GM12878 (cell line): ENCODE results near the gene CCDC6. TPM values are rescaled to one million over a fixed set of nuclear protein-coding genes. Genes with fewer than 3 reads are reported as not detected.
A peak's percentile ranks its signal among the peaks of the same experiment; 100 is the strongest.

Experiments
- BHLHE40 ChIP-seq, 2 experiments: fragments of 450-650 bp in 1 of 2; IDR thresholded peaks; 2 replicates each; pipeline ENCODE4 v1.6.1; 2011 to 2017; ENCODE audit warnings: low read depth in 2 of 2, borderline replicate concordance in 1 of 2, improper control_type of control experiment in 1 of 2, low read length in 1 of 2, mild to moderate bottlenecking in 1 of 2
- EGR1 ChIP-seq, 2 experiments: IDR thresholded peaks; 1 replicate in 1 of 2; 2 replicates in 1 of 2; pipeline ENCODE4 v1.6.1; 2011 to 2012; ENCODE audit warnings: low read depth in 2 of 2, low read length in 2 of 2, borderline replicate concordance in 1 of 2, mild to moderate bottlenecking in 1 of 2, moderate library complexity in 1 of 2
- IKZF1 ChIP-seq: fragments of 450-650 bp; conservative IDR thresholded peaks from 2 replicates; pipeline ENCODE4 v1.6.1; 2017; ENCODE audit warnings: antibody characterized with exemption, mild to moderate bottlenecking
- KDM1A ChIP-seq: fragments of 200-600 bp; sonication (generic); IDR thresholded peaks from 2 replicates; pipeline ENCODE4 v1.6.1; 2016; ENCODE audit warnings: borderline replicate concordance
- MEF2A ChIP-seq: IDR thresholded peaks from 2 replicates; pipeline ENCODE4 v1.6.1; 2011; ENCODE audit warnings: low read depth, mild to moderate bottlenecking, low read length, moderate library complexity; ENCODE audit not compliant: insufficient read depth
- NFXL1 ChIP-seq: fragments of 450-650 bp; IDR thresholded peaks from 2 replicates; pipeline ENCODE4 v1.6.1; 2017; ENCODE audit warnings: antibody characterized with exemption, mild to moderate bottlenecking, borderline replicate concordance
- NFYA ChIP-seq: IDR thresholded peaks from 2 replicates; pipeline ENCODE4 v1.6.1; 2011; ENCODE audit warnings: low read depth, mild to moderate bottlenecking, low read length, improper control_type of control experiment, borderline replicate concordance
- NR2F1 ChIP-seq: fragments of 450-650 bp; conservative IDR thresholded peaks from 2 replicates; pipeline ENCODE4 v1.6.1; 2017; ENCODE audit warnings: mild to moderate bottlenecking
- TAF1 ChIP-seq: IDR thresholded peaks from 2 replicates; pipeline ENCODE4 v1.6.1; 2011; ENCODE audit warnings: mild to moderate bottlenecking, low read depth, low read length, borderline replicate concordance
- YY1 ChIP-seq: IDR thresholded peaks from 2 replicates; pipeline ENCODE4 v1.6.1; 2011; ENCODE audit warnings: low read depth, mild to moderate bottlenecking, low read length
- ZSCAN29 ChIP-seq: fragments of 450-650 bp; IDR thresholded peaks from 2 replicates; pipeline ENCODE4 v1.6.1; 2017; ENCODE audit warnings: mild to moderate bottlenecking, moderate library complexity
- polyA plus RNA-seq, 11 experiments: library from polyadenylated mRNA; depleted of rRNA in 4 of 11; unstranded in 6 of 11; stranded (reverse) in 5 of 11; fragments of >200 nt; fragmentation: Nextera tagmentation in 4 of 11; fragmentation: Illumina TruSeq in 1 of 11; extraction: Ambion mirVana in 4 of 11; extraction: Trizol in 1 of 11; gene quantifications; 1 replicate in 1 of 11; 2 replicates in 10 of 11; pipeline versions ENCODE4 v1.2.1 to v1.2.3, GENCODE V29; 2011 to 2016; ENCODE audit warnings: inconsistent platforms in 2 of 11, missing spikeins in 2 of 11, low read depth in 1 of 11
- total RNA-seq, 4 experiments: library from RNA; depleted of rRNA in 3 of 4; stranded (reverse); fragments of >200 nt in 3 of 4; fragmentation: Illumina TruSeq in 1 of 4; extraction: Trizol in 1 of 4; gene quantifications; 2 replicates each; pipeline versions ENCODE4 v1.2.1 to v1.2.3, GENCODE V29; 2013 to 2021
- TF ChIP-seq, protein P1 (sequence below): IDR thresholded peaks from 2 replicates; pipeline ENCODE4 v1.6.1; 2011; ENCODE audit warnings: borderline replicate concordance, low read depth, mild to moderate bottlenecking, moderate library complexity, mixed read lengths, low read length; ENCODE audit not compliant: insufficient read depth; ENCODE audit errors: extremely low read length

The CCDC6 gene
- total and polyA plus RNA-seq, 10 of the 15 experiments (the other 5 are each of a cell fraction or from before 2014, with no cell fraction given): 11.8 to 46.2 (median 26.7) TPM

DNA sequence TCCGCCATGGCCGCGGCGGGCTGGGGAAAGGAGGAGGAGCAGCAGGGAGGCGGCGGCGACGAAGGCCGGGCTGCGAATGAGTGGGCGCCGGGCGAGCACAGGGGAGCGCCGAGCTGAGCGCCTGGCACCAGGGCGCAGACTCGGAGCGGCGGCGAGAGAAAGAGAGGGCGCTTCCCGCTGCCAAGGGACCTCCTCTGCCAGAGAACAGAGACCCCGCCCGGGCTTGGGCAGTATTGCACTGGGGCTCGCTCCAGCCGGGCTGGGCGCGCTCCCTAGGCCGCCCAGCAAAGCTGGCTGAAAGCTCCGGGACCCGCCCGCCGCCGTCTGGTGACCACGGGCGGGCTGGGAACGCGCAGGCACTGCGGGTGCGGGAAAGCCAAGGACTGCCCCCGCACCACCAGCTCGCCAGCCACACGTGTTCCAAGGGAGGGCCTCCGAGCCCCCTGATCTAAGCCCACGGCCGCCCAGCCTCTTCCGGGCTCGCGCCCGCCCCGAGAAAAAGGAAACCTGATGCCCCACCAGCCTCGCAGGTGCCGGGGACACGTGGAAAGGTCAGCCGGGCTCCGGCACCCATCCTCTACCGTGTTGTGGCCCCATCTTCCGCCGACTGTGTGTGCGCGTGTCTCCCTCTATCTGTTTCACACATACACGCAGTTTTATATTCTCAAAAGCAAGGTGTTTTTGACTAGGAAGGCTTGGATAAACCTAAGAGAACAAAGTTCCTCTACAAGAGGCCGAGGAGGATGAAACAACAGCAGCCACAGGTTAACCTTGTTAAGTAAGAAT is at the start of gene CCDC6 (continued):
- TF ChIP-seq YY1 (peak; percentile 93), ZSCAN29 (no peak), BHLHE40 (IDR thresholded peaks at IDR 0.05; ENCODE audit: borderline replicate concordance in 1 of 2, low read depth in 2 of 2, low read length in 1 of 2) (peak; percentile 78 to 92; a peak in 3 of 4 replicates), NR2F1 (peak; percentile 95), EGR1 (IDR thresholded peaks at IDR 0.05; ENCODE audit: borderline replicate concordance in 1 of 2, low read depth in 2 of 2, low read length in 2 of 2) (peak in 1 of 2 experiments; percentile 56; a peak in 1 of 3 replicates), MEF2A (peak; percentile 37; the same call in 1 of the 2 replicates), IKZF1 (peak; percentile 88), NFYA (no peak), NFXL1 (no peak), TAF1 (peak; percentile 90), KDM1A (no peak)
- TF ChIP-seq, protein P1, sequence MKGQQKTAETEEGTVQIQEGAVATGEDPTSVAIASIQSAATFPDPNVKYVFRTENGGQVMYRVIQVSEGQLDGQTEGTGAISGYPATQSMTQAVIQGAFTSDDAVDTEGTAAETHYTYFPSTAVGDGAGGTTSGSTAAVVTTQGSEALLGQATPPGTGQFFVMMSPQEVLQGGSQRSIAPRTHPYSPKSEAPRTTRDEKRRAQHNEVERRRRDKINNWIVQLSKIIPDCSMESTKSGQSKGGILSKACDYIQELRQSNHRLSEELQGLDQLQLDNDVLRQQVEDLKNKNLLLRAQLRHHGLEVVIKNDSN: peak; percentile 43
- TF ChIP-seq, all 136 proteins: peak for 53
